NCI-H1436 treated with DMSO at 0.1 percent for 48 hours (cell line): ENCODE data around the gene NAALADL2.

Experiments used
- DNase-seq: peaks from one replicate; lab custom pipeline; 2025; lab: John Stamatoyannopoulos, UW

The NAALADL2 gene

GRCh38 chr3:174973465-174973864 lies 114.3 kb downstream of the NAALADL2 start:
- DNase-seq: no peak

- DNase-seq: no peak
Measured at GRCh38 chr3:174986685-174987084, 127.6 kb downstream of the NAALADL2 start.

GRCh38 chr3:175001091-175001490 lies 142.0 kb downstream of the NAALADL2 start:
- no peak for DNase-seq

GRCh38 chr3:175002732-175003143 lies 143.6 kb downstream of the NAALADL2 start:
- DNase-seq: no peak

- no peak for DNase-seq
Measured at GRCh38 chr3:175003590-175003989, 144.5 kb downstream of the NAALADL2 start.

- no peak for DNase-seq
Measured at GRCh38 chr3:175005193-175005592, 146.1 kb downstream of the NAALADL2 start.

GRCh38 chr3:175005881-175006280 lies 146.7 kb downstream of the NAALADL2 start:
- DNase-seq: no peak

GRCh38 chr3:175007306-175007705 lies 148.2 kb downstream of the NAALADL2 start:
- DNase-seq: no peak

- DNase-seq: no peak
Measured at GRCh38 chr3:175009295-175009694, 150.2 kb downstream of the NAALADL2 start.

GRCh38 chr3:175015056-175015635 lies 156.0 kb downstream of the NAALADL2 start:
- no peak for DNase-seq

GRCh38 chr3:175018946-175019727 lies 160.0 kb downstream of the NAALADL2 start:
- DNase-seq: no peak

GRCh38 chr3:175020101-175020500 lies 161.0 kb downstream of the NAALADL2 start:
- no peak for DNase-seq

- DNase-seq: no peak
Measured at GRCh38 chr3:175029828-175030227, 170.7 kb downstream of the NAALADL2 start.

- DNase-seq: no peak
Measured at GRCh38 chr3:175039875-175040274, 180.7 kb downstream of the NAALADL2 start.

- no peak for DNase-seq
Measured at GRCh38 chr3:175041369-175041768, 182.2 kb downstream of the NAALADL2 start.

GRCh38 chr3:175046601-175047000 lies 187.5 kb downstream of the NAALADL2 start:
- no peak for DNase-seq

- no peak for DNase-seq
Measured at GRCh38 chr3:175047786-175048185, 188.7 kb downstream of the NAALADL2 start.

GRCh38 chr3:175057401-175057800 lies 198.3 kb downstream of the NAALADL2 start:
- DNase-seq: no peak

GRCh38 chr3:175059788-175060187 lies 200.7 kb downstream of the NAALADL2 start:
- DNase-seq: no peak

- DNase-seq: no peak
Measured at GRCh38 chr3:175065497-175065896, 206.4 kb downstream of the NAALADL2 start.

GRCh38 chr3:175066617-175067415 lies 207.7 kb downstream of the NAALADL2 start:
- no peak for DNase-seq

- DNase-seq: no peak
Measured at GRCh38 chr3:175068587-175068986, 209.5 kb downstream of the NAALADL2 start.

- DNase-seq: peak; percentile 46
Measured at GRCh38 chr3:175070946-175071345, 211.8 kb downstream of the NAALADL2 start.
